HG03103 (cell line): ENCODE data around the gene BHLHA9.

Experiments used
- ATAC-seq: cut with Tn5 transposase; IDR thresholded peaks from one replicate; pipeline ENCODE4 v1.9.1; 2021; ENCODE audit warnings: low read depth; ENCODE audit not compliant: unreplicated experiment

The BHLHA9 gene

DNA sequence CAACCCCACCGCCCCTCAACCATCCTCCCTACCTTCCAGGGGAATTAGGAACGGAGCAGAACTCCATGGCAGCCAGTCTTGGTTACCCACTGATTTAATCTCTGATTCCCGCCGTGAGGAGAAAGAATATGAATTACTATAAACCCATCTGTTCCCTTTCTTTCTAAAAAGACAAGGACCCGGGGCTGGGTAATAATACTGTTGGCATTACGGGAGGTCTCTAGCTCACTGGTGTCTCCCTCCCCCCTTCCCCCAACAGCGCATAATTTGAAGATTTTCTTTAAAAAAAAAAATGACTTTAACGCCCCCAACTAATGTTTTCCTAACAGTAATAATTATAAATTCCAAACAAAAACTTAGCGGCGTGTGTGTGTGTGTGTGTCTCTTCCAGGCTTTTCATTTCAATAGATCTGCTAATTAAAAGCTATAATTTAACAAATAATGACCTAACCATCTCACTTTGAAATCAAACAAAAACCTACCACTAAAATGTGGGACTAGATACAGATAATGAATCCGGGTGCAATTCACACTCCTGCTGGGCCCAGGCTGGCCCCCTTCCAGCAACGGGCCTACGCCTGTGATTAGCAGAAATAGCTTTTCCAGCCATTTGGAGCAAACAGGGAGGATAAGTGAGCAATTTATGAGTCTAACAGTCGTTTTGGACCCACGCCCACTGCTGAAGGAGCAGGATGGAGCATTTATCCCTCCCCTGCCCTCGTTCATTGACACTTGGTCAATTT, 18.2 kb upstream of the BHLHA9 start:
- no peak for ATAC-seq

DNA sequence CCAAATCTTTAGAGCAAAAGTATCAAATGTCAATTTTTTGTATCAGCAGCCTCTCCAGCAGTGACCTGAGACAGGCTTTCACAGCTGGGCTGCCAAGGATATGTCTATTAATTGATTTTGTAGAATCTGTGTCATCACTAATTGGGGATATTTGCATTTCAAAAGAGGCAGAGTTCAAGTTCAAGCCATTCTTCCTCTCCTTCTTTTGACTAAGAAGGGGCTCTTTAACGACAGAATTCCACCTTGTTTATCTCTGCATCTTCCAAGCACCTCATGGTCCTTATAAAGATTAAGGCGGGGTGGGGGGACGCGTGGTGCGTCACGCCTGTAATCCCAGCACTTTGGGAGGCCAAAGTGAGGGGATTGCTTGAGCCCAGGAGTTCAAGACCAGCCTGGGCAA, 15.2 kb upstream of the BHLHA9 start:
- no peak for ATAC-seq

DNA sequence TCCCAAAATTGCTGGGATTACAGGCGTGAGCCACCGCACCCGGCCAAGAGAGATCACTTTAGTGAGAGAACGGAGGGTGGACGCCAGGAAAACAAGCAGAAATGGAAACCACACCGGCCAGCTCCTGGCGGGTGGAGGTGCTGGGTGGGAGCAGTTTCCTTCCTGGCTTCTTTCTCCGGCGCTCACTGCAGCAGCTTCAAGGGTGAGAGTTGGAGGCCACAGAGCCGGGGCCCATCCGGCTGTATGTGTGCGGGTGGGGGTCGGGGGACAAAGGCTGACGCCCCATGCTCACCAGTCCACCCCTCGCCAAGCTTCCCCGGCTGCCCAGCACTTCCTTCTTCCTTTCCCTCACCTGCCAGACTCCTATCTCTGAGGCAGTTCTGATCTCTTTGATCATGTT, 13.5 kb upstream of the BHLHA9 start:
- ATAC-seq: no peak

DNA sequence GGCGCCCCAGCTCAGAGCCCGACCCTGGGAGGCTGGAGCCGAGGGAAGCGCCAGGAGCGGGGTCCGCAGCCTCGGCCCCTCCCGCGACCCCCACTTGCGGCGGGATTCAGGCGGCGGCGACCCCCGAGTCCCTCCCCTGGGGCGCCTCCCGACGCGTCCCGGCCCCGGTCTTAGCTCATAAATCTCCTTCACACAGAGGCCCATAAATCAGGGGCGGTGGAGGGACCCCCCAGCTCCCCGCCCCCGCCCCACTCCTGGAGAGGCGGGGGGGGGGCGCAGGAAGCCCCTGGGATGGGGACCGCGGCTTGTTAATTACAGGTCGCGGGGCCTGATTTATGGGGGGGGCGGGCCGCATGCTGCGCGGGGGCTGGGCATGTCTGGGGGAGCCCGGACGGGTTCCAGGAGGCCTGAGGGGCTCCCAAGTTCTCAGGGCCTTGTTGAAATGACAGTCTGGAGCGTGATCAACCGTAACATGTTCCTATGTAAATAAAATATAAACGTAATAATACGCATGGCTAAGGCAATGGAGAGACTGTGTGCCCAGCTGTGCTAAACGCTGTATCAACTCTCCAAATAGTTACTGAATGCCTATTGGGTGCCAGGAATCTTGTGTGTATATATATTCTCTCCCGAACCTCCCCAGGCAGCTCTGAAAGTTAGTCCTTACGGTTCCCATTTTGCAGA, 10.0 kb upstream of the BHLHA9 start:
- ATAC-seq: no peak

DNA sequence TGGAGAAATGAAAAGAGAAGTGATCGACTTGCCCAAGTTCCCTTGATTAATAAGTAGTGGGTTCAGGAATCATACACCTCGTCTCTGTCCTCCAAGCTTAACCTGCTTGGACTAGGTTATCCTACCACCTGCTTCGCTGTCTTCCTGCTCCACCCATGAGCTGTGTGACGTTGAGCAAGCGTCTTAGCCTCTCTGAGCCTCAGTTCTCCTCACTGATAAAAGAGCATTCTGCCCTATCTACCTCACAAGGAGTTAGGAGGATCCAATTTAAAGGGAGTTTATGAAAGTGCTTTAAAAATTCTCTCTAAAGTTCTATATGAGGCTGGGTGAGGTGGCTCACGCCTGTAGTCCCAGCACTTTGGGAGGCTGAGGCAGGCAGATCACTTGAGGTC, 9.5 kb upstream of the BHLHA9 start:
- no peak for ATAC-seq

DNA sequence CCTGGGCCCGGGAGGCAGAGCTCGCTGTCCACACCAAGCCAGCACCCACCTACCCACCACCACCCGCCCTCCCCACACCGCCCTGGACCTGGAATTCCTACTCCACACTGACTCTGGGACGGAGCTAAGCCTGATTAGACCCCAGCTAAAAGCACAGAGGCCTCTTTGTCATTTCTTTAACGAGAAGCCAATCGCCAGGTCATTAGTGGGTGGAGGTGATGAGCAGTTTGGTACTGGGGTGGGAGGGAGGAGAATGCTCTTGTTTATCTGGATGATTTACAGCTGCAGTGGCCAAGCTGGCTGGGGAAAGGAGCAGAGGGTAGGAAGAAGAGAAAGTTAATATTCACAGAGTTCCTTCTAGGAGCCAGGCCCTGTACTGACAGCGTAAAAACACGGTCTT, 6.0 kb upstream of the BHLHA9 start:
- no peak for ATAC-seq

DNA sequence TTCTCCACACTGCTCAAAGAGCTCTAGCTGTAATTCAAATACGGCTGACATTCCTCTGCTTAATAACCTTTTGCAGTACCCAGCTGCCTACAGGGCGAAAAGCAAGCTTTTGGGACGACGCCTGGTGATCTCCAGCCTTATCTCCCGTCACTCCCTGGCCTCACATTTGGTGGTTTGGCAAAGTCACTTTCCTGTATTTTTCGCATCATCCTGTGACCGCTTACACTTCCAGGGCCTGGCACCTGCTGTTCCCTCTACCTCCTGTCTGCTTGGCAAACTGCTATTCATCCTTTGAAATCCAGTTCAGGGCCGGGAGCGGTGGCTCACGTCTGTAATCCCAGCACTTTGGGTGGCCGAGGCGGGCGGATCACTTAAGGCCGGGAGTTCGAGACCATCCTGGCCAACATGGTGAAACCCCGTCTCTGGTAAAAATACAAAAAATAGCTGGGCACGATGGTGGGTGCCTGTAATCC, 2.7 kb upstream of the BHLHA9 start:
- ATAC-seq: no peak

DNA sequence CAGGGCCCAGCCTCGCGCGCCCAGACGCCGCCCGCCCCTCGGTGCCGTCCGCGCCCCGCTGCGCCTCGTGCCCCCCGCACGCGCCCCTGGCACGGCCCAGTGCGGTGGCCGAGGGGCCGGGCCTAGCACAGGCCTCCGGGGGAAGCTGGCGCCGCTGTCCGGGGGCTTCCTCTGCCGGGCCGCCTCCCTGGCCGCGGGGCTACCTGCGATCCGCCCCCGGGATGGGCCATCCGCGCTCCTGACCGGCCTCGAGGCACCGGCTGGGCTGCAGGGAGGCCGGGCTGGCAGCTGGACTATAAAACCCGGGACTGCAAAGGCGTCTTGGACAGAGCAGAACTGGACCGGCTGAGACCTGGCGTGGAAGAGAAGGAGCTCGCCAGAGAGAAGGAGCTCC, 783 bp downstream of the BHLHA9 start:
- ATAC-seq: no peak

DNA sequence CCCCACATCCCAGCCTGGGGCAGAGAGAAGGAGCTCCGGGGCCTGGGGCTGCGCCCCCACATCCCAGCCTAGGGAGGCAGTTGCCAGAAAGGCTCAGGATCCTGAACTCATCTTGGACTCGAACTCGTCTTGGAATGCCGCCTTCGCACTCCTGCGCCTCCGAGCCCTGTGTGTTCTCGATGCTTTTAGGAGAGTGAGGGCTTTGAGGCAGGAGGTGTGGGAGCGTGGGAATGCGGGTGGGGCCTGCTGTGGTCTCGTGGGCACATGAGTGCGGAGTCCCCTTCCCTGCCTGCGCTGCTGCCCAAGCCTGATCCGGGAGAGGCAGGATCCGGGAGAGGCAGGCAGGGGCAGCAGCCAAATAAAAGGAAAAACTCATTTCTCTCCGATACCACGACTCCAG, 1.2 kb downstream of the BHLHA9 start:
- no peak for ATAC-seq

DNA sequence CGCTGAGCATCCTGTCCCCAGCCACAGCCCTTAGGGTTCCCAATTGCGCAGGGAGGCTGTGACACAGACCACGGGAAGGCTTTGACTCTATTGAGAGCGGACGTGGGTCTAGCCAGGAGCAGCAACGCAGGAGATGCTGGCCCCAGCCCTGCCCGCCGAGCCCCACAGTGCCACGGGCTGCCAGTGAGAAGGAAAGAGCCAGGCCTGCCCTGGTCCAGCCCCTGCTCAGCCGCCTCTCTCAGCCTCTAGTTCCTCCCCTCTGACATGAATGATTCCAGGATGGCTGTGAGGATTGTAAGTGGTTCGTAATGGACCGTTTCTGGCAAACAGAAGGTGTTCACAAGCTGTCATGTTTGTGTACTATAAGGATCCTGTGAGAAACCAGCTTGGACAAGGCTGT, 2.5 kb downstream of the BHLHA9 start:
- no peak for ATAC-seq

DNA sequence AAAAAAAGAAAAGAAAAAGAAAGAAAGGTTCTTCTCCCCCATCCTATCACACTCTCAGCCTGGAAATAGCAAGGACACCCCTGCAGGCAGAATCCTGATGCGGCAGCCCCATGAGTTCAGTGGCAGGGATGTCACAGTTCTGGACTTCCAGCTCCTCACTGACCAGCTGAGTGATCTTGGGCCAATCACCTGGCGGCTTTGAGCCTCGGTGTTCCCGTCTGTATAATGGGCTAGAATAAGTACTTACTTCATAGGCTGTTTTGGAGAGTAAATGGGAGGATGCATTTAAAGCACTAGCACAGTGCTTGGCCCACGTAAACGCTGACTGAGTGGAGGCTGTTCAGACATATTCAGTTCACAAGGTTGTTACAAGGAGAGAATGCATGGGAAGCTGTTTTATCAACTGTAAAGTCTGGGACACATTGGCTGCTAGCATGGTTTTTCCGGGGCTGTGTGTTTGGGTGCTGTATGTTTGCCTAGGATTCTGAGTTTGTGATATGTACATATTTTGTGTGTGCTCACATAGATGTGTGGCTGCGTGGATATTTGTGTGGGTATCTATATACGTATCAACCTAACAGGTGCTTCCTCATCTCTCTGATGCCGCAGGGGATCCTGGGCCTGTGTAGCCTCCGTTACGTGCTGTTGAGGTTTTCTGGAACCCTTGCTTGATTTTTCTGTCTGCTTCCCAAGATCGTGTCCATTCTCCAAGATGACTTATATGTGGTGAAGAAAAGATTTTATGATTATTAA, 3.4 kb downstream of the BHLHA9 start:
- no peak for ATAC-seq

DNA sequence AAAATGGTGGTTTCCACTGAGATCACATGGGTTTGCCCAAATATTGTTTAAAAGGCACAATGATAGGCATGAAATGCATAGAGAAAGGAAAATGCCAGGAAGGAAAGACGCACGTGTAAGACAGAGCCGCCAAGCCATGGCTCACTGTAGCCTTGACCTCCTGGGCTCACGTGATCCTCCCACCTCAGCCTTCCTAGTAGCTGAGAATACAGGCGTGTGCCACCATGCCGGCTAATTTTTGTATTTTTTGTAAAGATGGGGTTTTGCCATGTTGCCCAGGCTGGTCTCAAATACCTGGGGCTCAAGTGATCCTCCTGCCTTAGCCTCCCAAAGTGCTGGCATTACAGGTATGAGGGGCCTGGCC, 4.0 kb downstream of the BHLHA9 start:
- no peak for ATAC-seq

DNA sequence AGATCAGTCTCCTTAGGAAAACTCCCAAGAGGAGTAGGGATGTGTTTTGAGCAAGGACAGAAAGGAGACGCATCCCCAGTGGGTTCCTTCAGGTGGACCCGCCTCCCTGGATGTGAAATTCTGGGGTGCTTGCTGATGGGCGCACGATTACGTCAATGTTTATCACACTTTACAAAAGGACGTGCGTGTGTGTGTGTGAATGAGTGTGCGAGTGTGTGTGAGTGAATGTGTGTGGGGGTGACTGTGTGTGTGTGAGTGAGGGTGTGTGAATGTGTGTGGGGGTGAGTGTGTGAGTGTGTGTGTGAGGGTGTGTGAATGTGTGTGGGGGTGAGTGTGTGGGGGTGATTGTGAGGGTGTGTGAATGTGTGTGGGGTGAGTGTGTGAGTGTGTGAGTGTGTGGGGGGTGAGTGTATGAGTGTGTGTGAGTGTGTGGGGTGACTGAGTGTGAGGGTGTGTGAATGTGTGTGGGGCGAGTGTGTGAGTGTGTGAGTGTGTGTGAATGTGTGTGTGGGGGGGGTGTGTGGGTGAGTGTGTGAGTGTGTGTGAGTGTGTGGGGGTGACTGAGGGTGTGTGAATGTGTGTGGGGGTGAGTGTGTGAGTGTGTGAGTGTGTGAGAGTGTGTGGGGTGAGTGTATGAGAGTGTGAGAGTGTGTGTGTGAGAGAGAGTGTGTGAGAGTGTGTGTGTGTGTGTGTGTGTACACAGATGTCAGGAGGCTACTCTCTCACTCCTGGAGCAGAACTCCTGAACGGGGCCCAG, 5.1 kb downstream of the BHLHA9 start:
- no peak for ATAC-seq

DNA sequence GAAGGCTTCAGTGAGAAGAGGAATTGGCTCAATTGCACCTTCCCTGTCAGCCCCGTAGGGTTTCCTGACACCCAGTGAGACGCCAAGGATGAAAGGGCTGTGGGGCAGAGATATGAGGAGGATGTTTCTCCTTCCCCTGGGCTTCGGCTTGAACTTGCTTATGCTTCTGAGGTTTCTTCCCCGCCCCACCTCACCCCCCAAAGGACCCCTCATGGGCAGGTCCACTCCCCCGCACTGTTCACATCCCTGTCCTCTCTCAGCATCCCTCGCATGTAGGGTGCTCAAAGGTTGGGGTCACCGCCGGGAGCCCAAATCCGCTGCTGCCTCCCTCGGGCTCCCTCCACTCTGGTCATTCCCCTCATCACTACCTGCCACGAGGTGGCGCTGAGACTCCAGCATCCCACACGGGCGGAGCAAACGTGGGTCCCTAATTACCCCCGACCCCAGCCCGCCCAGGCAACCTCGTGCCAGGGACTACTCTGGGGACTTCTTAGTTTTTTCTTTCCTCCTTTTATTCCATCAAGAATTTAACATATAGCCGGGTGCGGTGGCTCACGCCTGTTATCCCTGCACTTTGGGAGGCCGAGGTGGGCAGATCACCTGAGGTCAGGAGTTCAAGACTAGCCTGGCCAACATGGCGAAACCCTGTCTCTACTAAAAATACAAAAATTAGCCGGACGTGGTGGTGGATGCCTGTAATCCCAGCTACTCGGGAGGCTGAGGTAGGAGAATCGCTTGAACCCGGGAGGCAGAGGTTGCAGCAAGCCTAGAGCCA, 5.9 kb downstream of the BHLHA9 start:
- ATAC-seq: no peak

DNA sequence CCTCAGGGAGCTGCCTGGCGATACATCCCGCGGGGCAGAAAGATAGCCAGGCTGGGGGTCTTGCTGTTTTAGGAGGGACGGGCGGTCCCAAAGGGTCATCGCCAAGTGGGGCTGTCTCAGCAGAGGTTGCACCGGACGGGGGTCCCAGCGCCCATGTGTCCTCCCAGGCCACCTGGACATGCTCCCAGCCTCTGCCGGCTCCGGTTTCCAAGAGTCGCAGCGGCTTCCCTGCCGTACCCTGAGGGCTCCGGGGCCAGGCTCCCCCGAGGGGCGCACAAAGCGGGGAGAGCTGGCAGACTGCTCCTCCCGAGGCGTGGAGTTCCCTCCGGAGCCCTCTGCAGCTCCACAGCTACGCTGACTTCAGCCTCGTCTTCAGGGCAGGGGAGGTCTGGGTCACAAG, 10.4 kb downstream of the BHLHA9 start:
- no peak for ATAC-seq

DNA sequence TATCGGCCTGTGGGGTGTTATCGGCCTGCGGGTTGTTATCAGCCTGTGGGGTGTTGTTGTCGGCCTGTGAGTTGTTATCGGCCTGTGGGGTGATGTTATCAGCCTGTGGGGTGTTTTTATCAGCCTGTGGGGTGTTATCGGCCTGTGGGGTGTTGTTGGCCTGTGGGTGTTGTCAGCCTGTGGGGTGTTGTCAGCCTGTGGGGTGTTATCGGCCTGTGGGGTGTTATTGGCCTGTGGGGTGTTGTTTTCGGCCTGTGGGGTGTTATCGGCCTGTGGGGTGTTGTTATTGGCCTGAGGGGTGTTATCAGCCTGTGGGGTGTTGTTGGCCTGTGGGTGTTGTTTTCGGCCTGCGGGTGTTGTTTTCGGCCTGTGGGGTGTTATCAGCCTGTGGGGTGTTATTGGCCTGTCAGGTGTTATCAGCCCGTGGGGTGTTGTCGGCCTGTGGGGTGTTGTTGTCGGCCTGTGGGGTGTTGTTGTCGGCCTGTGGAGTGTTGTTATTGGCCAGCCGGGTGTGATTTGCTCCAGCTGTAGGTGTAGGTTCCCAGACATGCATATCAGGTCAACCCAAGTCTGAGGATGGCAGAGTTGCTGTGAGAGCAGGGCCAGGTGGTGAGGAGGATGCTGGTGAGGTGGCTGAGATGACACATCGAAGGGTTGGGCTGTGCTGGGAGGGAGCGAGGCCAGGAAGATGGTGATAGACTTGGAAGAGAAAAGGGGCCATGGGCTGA, 16.3 kb downstream of the BHLHA9 start:
- no peak for ATAC-seq

DNA sequence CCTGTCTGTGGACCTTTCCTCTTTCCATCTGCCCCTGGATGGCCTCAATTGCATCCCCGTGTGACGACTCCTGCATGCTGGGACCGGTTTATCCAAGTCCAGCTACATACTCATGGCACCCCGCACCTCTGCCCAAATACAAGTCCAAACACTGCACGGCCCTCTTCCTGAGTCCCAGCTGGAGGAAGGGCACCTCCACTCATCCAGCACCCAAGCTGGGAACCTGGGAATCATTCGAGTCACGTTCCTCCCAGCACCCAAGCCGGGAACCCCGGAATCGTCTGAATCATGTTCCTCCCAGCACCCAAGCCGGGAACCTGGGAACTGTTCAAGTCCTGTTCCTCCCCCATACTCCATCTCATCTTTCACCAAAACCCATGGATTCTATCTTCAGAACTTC, 19.5 kb downstream of the BHLHA9 start:
- ATAC-seq: no peak

DNA sequence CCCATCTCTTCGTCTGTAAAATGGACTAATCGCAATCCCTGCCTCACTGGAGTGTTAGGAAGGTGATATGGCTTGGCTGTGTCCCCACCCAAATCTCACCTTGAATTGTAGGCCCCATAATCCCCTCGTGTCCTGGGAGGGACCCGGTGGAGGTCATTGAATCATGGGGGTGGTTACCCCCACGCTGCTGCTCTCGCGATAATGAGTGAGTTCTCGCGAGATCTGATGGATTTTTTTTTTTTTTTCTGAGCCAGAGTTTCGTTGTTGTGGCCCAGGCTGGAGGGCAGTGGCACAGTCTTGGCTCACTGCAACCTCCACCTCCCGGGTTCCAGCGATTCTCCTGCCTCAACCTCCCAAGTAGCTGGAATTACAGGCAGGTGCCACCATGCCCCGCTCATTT, 20.4 kb downstream of the BHLHA9 start:
- ATAC-seq: no peak

DNA sequence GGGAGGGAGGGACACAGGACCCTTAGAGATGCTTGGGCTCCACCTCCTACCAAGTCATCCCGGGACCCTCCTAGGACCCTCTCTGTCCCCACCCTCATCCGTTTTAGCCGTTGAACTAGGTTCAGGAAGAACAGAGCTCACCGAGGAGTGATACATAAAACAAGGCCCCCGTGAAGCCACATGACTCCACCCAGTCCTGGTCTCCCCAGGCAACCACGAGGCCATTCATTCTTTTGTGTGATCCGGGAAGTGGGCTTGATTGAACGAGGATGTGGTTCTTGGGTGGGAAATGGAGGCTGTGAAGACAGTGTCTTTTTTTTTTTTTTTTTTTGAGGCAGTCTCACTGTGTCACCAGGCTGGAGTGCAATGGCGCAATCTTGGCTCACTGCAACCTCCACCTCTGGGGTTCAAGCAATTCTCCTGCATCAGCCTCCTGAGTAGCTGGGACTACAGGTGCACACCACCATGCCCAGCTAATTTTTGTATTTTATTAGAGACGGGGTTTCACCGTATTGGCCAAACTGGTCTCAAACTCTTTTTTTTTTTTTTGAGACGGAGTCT, 24.0 kb downstream of the BHLHA9 start:
- no peak for ATAC-seq
